Astrocyte of the spinal cord (primary cell): ENCODE data around the gene ATG16L2.
A peak's percentile ranks its signal among the peaks of the same experiment; 100 is the strongest.

Experiments used
- DNase-seq: peaks from one replicate; pipeline ENCODE4 v3.0.0; 2011; ENCODE audit warnings: low read depth, low spot score
- H3K4me3 ChIP-seq: 2 replicates; pipeline ENCODE4 v1.5.1; 2011; ENCODE audit warnings: low read depth, mild to moderate bottlenecking, low read length, moderate library complexity
- in situ Hi-C: cut with HindIII; loops from 2 replicates; pipeline ENCODE4 v1.10.0; 2017; ENCODE audit warnings: low sequenced_read_pairs
- TF ChIP-seq, protein P1 (sequence below): IDR thresholded peaks from 2 replicates; pipeline ENCODE4 v1.5.1; 2012; ENCODE audit warnings: low read depth, mild to moderate bottlenecking, low read length, inconsistent platforms

The ATG16L2 gene

GRCh38 chr11:72792437-72793021, 21.7 kb upstream of the ATG16L2 start:
- in situ Hi-C loops = no loop called here
- TF ChIP-seq, protein P1, sequence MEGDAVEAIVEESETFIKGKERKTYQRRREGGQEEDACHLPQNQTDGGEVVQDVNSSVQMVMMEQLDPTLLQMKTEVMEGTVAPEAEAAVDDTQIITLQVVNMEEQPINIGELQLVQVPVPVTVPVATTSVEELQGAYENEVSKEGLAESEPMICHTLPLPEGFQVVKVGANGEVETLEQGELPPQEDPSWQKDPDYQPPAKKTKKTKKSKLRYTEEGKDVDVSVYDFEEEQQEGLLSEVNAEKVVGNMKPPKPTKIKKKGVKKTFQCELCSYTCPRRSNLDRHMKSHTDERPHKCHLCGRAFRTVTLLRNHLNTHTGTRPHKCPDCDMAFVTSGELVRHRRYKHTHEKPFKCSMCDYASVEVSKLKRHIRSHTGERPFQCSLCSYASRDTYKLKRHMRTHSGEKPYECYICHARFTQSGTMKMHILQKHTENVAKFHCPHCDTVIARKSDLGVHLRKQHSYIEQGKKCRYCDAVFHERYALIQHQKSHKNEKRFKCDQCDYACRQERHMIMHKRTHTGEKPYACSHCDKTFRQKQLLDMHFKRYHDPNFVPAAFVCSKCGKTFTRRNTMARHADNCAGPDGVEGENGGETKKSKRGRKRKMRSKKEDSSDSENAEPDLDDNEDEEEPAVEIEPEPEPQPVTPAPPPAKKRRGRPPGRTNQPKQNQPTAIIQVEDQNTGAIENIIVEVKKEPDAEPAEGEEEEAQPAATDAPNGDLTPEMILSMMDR = no peak
- DNase-seq = no peak
- H3K4me3 ChIP-seq = no peak overlapping the region

DNA sequence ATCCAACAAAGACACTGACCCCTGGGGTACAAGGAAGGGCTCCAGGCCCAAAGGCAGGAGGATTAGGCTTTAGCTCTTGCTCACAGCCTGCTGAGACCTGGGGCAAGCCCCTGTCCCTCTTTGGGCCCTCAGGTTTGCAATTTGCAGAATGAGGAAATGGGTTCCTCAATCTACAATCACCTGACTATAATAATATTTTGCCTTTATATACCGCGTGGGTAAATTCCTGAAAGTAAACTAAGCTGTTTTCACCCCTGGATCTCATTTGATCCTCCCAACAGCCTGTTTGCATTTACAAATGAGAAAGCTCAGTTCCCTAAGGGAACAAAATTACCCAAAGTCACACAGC, 21.2 kb upstream of the ATG16L2 start:
- in situ Hi-C loops = no loop called here
- TF ChIP-seq, protein P1 = no peak
- H3K4me3 ChIP-seq = no peak overlapping the region
- no peak for DNase-seq

DNA sequence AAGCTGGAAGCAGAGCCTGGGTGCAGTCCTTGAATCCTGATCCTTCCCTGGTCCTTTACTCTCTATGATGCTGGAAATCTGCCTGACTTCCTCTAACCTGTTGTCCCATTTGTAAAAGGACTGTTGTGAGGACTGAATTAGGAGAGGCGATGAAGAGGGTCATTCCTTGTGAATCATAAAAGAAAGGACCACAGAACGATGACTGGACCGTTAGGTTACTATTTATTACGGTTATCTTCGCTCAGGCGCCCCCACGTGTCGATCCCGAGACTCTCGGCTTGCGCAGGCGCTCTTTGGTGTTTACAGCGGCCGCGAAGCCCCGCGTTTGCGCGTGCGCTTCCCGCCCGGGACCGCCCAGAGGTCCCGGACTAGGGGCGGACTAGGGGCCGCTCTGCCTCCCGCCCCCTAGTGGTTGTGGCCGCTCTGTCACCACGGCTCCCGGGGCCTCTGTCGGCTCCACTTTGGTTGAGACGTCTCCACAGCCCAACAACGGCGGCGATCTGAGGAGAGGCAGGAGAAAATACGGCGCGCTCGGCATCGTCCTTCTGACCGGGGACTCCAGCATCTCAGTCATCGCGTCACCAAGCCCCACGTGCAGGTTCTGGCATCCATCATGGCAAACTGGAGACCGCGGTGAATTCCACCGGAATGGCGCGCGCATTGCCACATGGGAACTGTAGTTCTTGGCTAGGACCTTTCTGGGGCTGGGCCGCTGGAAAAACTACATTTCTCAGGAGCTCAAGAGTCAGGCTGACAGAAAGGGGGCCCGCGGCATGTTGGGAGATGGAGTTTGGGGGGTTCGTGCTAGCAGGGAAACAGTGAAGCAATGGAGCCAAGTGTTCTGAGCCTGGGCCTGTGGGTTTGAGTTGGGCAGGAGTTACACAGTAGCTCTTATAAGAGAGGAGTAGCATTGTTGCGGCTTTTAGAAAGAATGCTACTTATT, 20.5 kb upstream of the ATG16L2 start, which contains the start of gene STARD10:
STARD10 (minus strand) TSS at position 623 of the 943 bp plus-strand sequence. CDS start 12,866 bp downstream, outside the sequence.
- peak; percentile 96 for DNase-seq
- TF ChIP-seq, protein P1 = peak; percentile 96
- in situ Hi-C loops = no loop called here
- peak within 1 kb of the TSS; percentile 78 for H3K4me3 ChIP-seq

- TF ChIP-seq, protein P1 = no peak
- no peak for DNase-seq
- in situ Hi-C loops = no loop called here
- H3K4me3 ChIP-seq = no peak overlapping the region
These were observed 15.8 kb upstream of the ATG16L2 start for GRCh38 chr11:72798361-72798760.

- no peak for DNase-seq
- in situ Hi-C loops = no loop called here
- H3K4me3 ChIP-seq = no peak overlapping the region
- TF ChIP-seq, protein P1 = no peak
These were observed 14.8 kb upstream of the ATG16L2 start for GRCh38 chr11:72799441-72799840.

GRCh38 chr11:72802822-72803221, 11.4 kb upstream of the ATG16L2 start:
- TF ChIP-seq, protein P1 = no peak
- no peak for DNase-seq
- no peak overlapping the region for H3K4me3 ChIP-seq
- in situ Hi-C loops = no loop called here
